Activated effector memory CD4-positive, alpha-beta T cell treated with Interleukin-2 at 50 U/mL for 16 hours (primary cell): ENCODE measurements around the gene SERINC5.

Experiments used
- DNase-seq: peaks from one replicate; pipeline ENCODE4 v3.0.0-alpha.2; 2020

SERINC5 gene

DNA sequence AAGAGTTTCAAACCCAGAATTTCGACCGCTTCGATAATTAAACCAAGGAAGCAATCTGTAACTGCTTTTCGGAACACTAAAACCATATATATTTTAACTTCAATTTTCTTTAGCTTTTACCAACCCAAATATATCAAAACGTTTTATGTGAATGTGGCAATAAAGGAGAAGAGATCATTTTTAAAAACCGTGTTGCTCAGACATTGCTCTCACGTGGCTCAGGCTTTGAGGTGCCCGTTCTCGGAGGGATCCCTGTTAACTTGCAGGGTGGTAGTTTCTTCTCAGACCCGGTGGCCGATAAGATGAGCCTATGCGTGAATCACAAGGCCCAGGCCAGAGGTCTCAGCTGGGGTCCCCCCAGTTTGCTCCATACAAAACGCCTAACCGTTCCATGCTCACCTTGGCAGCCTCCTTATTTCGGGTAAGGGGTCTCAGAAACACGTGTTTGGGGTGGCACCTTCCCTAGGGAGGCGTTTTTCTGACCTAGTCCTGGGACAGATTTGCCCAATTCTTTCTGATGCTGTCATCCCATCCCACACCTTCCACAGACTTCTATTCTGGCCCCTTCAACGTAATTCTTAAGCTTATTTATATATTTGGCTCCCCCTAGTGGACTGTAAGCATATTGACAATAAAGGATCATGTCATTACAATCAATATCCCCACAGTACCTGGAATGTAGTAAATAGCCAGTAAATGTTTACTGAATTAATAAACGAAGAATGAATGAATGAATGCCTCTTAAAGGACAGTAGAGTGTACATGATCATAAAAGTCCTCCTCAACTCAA lies 172.6 kb downstream of the SERINC5 start:
- peak; percentile 12 for DNase-seq

DNA sequence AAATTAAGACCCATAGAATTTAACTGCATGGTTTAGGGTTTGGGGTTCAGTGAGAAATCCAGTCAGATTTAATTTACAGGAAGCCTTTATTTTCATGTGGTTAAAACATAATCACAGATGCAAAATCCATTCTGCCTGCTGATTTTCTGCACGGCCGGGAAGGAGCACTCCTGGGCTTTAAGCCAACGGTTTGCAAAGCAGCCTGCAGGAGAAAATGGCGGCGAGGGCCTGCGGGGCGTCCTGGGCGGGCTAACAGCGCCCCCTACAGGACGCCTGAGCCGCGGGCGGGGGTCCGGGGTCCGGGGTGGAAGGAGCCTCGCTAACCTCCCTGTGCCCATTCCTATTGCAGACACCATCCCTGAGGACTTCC lies 173.1 kb downstream of the SERINC5 start:
- DNase-seq = no peak

DNA sequence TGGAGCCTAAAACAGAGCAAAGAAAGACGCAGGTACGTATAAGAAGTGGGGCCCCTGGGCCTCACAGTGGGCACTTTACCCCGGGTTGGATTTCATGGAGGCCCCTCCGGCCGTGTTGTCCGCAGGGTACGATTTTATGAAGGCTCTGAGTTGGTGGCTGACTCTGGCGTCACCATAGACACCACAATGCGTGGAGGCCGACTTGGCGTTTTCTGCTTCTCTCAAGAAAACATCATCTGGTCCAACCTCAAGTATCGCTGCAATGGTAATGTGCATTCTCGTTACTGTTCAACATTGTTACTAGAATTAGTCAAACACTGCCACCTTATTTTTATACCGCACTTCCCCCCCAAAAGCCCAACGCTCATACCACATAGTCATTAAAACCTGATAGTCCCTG lies 173.6 kb downstream of the SERINC5 start:
- DNase-seq = no peak

DNA sequence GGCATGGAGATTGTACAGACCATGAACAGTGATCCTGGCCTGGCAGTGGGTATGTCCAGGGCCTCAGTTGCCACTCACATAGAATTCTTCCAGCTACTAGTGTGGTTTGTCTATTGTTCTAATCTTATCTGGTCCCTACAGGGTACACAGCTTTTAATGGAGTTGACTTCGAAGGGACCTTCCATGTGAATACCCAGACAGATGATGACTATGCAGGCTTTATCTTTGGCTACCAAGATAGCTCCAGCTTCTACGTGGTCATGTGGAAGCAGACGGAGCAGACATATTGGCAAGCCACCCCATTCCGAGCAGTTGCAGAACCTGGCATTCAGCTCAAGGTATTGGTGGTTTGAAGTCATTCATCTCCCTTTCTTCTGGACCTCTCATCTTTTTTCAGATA lies 176.9 kb downstream of the SERINC5 start:
- DNase-seq = no peak

DNA sequence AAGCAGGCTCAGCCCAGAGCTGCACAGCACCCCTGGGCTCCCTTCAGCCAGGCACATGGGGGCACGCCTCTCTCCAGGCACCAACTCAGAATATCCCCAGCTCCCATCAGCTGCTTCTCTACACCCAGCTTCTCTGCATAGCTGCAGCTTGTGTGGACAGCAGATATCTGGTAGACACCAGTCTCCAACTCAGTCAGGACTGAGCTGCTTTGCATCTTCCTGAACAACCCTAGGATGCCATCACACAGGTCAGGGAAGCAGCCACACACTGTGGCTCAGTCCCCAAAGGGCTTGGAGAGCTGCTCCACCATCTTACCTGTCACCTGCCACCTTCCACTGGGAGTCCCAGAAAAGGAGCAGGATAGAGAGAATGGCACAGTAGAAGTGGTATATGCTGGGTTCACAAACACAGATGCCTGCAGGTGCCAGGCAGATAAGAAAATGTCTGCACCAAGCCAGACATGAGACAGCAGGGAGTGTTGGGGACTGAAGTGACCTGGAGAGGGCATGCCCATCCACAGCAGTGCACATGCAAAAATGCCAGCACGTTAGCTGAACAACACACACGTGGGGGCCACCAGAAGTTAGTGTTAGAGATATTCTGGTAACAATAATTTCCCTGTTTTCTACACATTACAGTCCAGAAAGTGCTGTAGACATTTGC lies 178.7 kb downstream of the SERINC5 start:
- no peak for DNase-seq

DNA sequence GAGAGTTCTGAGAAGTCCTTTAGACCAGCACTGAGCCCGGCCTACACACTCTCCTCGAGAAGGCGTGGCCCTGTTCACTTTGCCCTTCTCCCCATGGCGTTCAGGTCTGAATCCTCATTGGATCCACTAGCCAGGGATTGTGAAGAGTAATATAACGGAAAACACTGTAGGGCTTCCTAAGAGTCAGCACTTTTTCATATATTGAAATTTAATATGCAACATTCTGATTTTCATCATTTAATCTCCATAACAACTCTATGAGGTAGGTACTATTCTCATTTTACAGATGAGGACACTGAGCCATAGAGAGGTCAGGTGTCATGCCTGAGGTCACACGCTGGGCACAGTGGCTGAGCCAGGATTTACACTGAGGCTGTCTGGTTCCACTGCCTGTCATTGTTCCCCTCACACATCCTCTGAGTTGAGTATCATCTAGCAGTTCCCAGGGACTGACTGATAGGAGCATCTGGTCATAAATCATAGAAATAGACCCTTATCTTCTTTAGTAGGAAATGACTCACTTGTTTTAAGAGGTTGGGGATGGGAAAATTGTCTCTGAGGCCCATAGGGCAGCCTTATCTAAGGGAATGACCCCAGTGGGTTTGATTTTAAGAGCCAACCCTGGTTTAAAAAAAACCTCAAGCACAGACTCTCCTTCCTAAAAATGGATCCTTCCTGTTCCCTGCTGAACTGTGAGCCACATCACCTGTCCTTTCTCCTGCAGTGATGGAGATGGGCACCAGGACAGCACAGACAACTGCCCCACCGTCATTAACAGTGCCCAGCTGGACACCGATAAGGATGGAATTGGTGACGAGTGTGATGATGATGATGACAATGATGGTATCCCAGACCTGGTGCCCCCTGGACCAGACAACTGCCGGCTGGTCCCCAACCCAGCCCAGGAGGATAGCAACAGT lies 179.5 kb downstream of the SERINC5 start:
- DNase-seq = no peak

DNA sequence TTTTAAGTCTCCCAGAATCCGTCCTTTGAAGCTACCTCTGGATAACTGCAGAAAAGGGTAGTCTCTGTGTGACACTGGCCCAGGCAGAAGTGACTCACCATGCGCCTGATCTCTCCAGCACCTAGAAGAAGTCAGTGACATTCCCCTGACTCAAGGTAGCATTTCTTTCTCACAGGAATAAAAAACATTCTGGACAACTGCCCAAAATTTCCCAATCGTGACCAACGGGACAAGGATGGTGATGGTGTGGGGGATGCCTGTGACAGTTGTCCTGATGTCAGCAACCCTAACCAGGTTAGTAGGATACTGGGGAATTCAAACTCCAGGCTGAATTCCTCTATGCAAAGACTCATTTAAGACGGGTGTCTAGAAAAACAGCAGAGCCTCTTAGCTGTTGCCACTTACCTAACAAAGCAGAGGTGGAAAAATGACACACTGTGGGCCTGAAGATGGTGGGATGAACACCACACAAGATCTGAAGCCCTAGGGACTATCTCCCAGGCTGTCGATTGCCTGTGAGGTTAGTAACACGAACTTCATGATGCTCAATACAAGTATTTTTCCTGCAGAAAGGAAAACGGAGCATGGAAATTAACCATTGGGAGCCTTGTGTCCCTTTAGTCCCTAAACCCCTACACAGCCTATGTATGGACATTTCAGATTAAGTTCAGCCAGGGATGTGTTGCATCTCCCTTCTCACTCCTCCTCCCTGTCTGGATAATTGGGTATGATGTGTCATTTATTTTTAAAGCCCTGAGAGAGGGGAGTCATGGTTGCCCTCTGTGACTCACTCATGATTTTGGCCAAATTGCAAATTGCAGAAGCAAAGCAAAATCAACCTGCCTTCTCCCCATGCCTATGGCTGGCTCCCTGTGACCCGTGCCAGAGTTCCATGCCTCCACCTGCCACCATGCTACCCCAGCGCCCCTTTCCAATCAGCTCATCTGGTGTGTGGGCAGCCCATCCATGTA lies 183.5 kb downstream of the SERINC5 start:
- DNase-seq = no peak

DNA sequence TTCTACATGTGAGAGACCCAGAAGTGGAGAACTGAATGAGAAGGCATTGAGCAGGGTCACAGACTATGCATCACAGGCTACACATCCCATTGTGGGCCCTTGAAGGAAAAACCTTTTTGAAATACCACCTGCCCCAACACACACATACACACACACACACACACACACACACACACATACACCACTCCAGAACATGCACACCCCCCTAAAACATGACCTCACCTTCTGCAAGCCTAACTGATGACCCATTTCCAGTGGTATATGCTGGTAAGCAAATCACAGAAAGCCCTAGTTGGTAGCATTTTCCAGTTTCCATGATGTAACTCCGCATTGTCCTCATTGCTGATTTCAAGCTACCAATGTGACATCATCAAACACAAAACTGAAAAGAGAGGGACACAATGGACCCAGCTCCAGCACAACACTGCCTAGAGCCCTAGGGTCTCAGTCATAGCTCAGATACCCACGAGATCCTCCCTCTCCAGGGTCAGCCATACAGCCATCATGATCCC lies 184.3 kb downstream of the SERINC5 start:
- DNase-seq = no peak

DNA sequence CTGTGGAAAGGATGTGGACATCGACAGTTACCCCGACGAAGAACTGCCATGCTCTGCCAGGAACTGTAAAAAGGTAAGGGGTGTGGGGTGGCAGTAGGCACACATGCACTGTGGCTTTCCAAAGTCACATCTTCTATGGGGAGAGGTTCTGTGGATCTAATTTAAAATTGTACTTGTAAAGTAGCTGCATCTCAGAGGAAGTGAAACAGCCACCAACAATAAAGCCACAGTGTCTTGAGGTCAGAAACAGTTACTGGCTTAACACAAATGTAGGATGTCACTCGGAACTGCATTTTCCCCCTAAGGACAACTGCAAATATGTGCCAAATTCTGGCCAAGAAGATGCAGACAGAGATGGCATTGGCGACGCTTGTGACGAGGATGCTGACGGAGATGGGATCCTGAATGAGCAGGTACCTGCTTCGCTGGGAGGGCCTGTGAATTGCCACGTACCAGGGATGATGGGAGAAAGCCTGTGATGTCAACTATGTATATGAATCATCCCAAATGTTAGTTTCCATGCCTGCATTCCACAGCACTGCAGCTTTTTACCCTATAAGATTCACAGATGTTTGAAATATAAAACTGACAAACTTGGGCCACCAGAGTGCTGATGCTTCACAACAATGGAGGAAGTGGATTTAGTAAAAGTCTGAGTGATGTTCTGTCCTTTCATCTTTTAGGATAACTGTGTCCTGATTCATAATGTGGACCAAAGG lies 185.4 kb downstream of the SERINC5 start:
- DNase-seq = no peak

DNA sequence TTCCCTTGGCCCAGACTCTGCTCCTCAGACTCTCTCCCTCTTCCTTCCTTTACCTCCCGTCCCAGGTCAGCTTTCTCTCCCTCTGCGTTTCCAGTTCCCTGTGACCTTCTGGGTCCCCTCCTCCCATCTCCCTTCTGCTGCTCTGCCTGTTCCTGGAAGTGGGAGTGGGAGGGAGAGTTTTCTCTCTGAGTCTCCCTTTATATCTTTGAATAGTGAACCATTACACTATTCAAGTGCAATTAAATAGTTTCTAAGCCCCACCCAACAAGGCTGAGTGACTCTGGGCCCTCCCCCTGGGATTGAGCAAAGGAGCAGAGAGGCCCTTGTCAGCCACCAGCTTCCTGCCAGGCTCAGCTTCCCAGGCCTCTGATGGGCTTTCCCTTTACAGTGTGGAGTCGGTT lies 185.9 kb downstream of the SERINC5 start:
- no peak for DNase-seq

DNA sequence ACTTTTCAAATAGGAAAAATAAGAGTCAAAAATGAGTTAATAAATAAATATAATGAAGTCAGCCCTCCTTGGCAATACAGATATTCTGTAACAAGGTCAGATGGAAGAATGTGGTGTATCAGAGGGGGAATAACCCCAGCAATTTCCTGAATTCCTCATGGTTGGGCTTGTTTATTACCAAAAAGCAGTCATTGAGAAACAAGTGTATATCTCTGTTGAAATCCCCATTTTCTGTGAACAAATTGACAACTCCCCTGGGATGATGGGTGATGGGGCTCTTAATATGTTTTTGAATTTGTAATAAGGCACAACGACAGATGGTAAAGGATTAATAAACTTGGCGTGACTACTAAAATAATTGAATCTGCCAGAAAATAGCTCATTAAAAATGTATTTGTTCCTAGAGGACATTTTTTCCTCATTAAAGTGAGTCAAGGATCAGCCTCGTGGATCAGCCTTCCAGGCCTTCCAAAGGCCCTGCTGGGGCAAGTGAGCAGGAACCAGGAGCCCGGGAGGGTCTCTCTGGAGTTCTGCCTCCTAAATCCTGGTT lies 186.5 kb downstream of the SERINC5 start:
- no peak for DNase-seq

DNA sequence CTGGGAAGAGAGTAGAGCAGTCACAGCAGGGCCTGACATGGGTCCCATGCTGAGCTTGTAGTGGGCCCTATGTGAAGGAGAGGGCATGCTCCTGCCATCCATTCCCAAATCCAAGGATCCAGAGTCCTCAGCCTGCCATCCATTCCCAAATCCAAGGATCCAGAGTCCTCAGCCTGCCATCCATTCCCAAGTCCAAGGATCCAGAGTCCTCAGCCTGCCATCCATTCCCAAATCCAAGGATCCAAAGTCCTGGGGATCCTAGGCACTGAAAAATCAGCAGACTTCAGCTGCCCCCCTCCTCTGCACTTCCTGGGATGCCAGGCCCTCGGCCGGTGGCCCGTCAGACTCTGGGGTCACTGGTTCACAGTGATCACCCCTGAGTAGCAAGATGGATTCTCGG lies 187.1 kb downstream of the SERINC5 start:
- DNase-seq = no peak

DNA sequence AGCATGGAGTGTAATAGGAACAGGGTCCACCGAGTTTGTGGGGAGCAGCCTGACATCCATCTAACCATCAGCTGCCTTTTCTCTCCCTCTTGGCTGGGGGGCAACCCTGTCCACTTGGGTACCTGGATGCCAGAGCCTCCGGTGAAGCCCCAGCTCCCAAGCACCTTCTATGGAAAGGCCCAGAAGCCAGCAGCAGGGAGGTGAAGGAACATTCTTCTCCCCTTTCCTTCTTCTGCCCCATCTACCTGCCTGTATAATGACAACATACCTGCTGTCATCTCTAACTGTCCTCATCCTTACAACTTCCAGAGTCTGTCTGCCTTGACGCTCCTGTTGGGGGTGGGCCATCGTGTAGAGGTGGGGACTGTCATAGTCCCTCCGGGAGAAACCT lies 187.6 kb downstream of the SERINC5 start:
- no peak for DNase-seq

DNA sequence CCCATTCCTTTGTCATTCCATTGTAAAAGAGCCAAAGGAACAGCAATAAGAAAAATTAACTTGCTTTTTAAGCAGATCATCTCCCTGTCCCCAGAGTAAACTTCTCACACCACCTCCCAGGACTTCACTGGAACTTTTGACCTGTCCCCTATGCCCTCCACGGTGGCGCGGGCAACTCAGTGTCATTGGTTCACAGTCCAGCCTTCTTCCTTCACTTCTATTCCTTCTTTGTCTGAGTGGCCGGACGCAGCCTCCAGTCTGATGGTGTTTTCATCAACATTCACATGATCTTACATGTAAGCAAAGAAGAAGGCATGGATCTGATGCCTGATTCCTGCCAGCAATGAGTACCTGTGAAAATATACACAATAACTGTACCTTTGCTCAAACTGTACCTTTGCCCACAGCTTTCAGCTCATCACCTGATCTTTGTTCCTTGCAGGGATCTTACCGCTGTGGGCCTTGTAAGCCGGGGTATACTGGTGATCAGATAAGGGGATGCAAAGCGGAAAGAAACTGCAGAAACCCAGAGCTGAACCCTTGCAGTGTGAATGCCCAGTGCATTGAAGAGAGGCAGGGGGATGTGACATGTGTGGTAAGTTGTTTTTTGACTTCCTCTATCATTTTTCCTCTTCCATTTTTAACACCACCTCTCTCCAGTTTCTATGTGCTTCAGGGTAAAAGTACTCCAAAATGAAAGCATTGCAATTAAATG lies 188.2 kb downstream of the SERINC5 start:
- DNase-seq = no peak

DNA sequence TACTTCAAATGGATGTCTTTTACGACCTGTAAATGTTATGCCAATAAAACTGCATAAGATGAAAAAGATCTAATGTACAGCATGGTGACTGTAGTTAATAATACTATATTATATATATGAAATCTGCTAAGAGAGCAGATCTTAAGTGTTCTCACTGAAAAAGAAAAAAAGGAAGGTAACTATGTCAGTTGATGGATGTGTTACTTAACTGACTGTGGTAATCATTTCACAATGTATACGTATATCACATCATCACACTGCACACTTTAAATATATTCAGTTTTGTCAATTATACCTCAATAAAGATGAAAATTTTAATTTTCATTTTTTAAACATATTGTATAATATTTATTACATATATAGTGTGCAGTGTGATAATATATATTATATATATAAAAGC lies 188.8 kb downstream of the SERINC5 start:
- no peak for DNase-seq

DNA sequence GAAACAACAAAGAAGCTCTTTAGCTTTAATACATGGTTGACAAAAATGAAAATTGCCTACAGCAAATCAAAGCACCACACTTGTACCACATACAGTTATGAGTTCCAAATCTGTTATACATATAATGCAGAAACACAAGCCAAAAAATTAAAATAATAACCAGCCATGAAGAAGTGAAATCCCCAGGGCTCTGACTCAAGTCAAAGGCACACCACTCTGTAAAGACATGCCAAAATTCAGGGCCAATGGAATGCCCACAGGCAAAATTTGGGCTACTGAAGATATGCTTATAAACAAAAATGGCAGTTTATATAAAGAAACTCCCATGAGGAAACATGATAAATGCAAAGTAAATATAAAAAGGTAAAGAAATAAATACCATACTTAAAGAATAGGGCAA lies 191.7 kb downstream of the SERINC5 start:
- no peak for DNase-seq
